Heart left ventricle (tissue), 13 donors: ENCODE measurements around the gene ZFAND3.

Experiments used
- POLR2A ChIP-seq, 2 donors: fragments of 450-650 bp; IDR thresholded peaks; one replicate each; pipeline ENCODE4 v1.6.1; 2017; ENCODE audit warnings: antibody characterized with exemption in 2 of 2, mild to moderate bottlenecking in 2 of 2, moderate library complexity in 2 of 2
- TF ChIP-seq, protein P1 (sequence below), 12 donors: fragments of 200-600 bp; sonication (generic) in 4 of 12; IDR thresholded peaks; one replicate each; pipeline versions ENCODE4 v1.5.0 to v1.8.0; 2018 to 2022; ENCODE audit warnings: antibody characterized with exemption in 12 of 12, mild to moderate bottlenecking in 5 of 12
- donor health status: ischemic (EF 13 %, LVEDD 7.1; RV severe dilation, severe dysfunction).
- donor health status: DM: no; HTN: yes; CAD: no.
- donor health status: DM: no; HTN: no; CAD: no.
- donor health status: ischemic (EF 25% LVEDD 6.9; RV normal size, moderate dysfunction).
- donor health status: ischemic (EF 25% LVEDD 5.7; RV mildly dilated, moderate dysfunction).
- donor health status: ischemic (EF 35%, LVEDD 5.7; RV mildly dilated, moderate dysfunction).
- donor health status: nonischemic (EF 11% LVEDD 7.7; RV severe dilation, severe dysfunction).
- donor health status: DM: yes; HTN: yes; CAD: no.
- donor health status: PGD.
- donor health status: ischemic (EF 29% LVEDD 5.4; RV normal size, mild dysfunction).
- donor health status: nonischemic (EF 23%, LVEDD 6.1; RV moderate dilation, normal function).

DNA sequence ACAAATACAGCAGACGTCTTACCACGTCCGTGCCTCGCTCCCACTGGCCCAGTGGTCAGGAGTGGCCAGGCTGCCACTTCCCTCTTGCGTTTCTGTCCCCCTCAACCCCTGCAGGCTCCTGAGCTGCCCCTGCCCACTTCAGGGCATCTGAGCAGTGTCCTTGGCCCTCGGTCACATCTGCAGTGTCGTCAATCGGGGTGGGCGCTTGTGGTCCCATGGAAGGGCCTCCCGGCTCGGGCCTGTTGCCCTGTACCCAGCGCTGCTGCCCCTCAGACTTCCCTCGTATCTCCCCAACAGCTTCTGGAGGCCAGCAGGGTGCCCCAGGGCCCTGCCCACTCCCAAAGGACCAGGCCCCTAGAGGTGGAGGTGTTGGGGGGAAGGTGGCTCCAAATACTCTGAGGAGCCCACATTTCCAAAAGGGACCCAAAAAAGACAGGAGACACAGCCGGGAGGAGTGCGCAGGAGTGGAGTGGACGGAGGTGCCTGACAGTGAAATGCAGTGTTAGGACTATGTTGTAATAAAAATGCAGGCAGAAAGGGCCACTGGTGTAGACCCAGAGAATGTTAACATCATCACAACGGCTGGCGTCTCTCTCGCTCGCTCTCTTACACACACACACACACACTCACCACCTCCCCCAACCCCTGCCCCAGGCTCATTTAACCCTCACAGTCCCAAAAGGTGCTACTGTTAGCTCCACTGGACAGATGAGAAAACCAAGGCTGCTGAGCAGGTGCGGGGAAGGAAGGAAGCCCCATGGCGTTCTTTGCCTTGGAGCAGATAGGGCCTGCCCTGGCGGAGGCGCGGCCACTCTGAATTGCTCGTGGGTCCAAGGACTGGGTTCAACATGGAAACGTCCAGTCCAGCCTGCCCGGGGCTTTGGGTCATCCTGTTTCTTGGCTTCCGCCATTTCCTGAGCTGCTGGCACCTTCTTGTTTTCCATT, 343.9 kb downstream of the ZFAND3 start:
- TF ChIP-seq, protein P1, sequence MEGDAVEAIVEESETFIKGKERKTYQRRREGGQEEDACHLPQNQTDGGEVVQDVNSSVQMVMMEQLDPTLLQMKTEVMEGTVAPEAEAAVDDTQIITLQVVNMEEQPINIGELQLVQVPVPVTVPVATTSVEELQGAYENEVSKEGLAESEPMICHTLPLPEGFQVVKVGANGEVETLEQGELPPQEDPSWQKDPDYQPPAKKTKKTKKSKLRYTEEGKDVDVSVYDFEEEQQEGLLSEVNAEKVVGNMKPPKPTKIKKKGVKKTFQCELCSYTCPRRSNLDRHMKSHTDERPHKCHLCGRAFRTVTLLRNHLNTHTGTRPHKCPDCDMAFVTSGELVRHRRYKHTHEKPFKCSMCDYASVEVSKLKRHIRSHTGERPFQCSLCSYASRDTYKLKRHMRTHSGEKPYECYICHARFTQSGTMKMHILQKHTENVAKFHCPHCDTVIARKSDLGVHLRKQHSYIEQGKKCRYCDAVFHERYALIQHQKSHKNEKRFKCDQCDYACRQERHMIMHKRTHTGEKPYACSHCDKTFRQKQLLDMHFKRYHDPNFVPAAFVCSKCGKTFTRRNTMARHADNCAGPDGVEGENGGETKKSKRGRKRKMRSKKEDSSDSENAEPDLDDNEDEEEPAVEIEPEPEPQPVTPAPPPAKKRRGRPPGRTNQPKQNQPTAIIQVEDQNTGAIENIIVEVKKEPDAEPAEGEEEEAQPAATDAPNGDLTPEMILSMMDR (IDR thresholded peaks at IDR 0.05): no peak
- no peak for TF ChIP-seq POLR2A (IDR thresholded peaks at IDR 0.05)
